ENCODE results near the gene MBNL2. TPM values are rescaled to one million over a fixed set of nuclear protein-coding genes. Genes with fewer than 3 reads are reported as not detected.

The MBNL2 gene
- total RNA-seq, 2 donors from 2014 or later, result 47.5 to 50.8 TPM

- WGBS, 2 donors, result 82 to 97% methylated on average over 3 of the region's 3 CpGs
- Histone ChIP-seq H3K4me1 (peaks cover 20% of the 10 kb centered on the region), H3K36me3 (replicated peaks in 1 of 2; ENCODE audit: insufficient read depth in 1 of 2, low read depth in 2 of 2) (peaks cover 0 to 2% of the 10 kb centered on the region in 2 donors), H3K9me3 (no peaks in the 10 kb centered on the region), H3K27me3 (no peaks in the 10 kb centered on the region), H3K4me3 (no peak overlapping the region), H3K27ac (peak overlapping the region in 1 of 4 donors; percentile 16)
- no peak for ATAC-seq
- DNase-seq, result no peak
- TF ChIP-seq CTCF (IDR thresholded peaks at IDR 0.05) (no peak), POLR2A (IDR thresholded peaks at IDR 0.05) (no peak)
- intact Hi-C loops (cut with DNase I), result no loop called here
Observed at GRCh38 chr13:97334690-97335089, 112.6 kb downstream of the MBNL2 start.

- H3K9me3 ChIP-seq, result no peaks in the 10 kb centered on the region
- intact Hi-C loops (cut with DNase I), result no loop called here
- no peaks in the 10 kb centered on the region for H3K27me3 ChIP-seq
- H3K4me1 ChIP-seq, result peaks cover 29% of the 10 kb centered on the region
- no peak for DNase-seq
- TF ChIP-seq POLR2A (IDR thresholded peaks at IDR 0.05) (no peak), CTCF (IDR thresholded peaks at IDR 0.05) (no peak)
- peaks cover 0 to 2% of the 10 kb centered on the region in 2 donors for H3K36me3 ChIP-seq (replicated peaks in 1 of 2; ENCODE audit: insufficient read depth in 1 of 2, low read depth in 2 of 2)
- H3K27ac ChIP-seq, result peak overlapping the region in 1 of 4 donors; percentile 16
- no peak overlapping the region for H3K4me3 ChIP-seq
- no peak for ATAC-seq
- 75 to 77% methylated on average over 6 of the region's 6 CpGs for WGBS, 2 donors
Observed at GRCh38 chr13:97335488-97336134, 113.5 kb downstream of the MBNL2 start.

DNA sequence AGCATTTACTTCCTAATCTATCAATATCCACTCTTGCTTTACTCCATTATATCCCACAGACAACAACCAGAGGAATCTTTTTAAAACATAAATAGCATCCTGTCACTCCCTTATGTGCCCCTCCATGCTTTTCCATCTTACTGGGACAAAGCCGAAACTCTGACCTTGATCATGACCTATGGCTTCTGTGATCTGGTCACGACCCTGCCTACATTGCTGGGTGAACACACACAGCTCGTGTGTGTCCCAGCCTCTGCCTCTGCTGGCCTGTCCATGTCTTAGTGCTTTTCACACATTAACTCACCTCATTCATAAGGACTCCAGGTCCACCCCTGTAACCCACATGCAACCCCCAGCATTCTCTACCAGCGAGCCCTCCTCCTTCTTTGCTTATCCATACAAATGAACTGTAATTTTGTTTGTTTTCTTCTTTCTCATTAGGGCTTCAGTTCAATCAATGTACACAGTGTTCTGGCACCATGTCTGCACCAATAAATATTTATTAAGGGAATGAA, 115.9 kb downstream of the MBNL2 start:
- ATAC-seq (no peak), DNase-seq (no peak)
- 79 to 80% methylated on average over 4 of the region's 4 CpGs for WGBS, 2 donors
- TF ChIP-seq CTCF (IDR thresholded peaks at IDR 0.05) (no peak), POLR2A (IDR thresholded peaks at IDR 0.05) (no peak)
- Histone ChIP-seq H3K36me3 (replicated peaks in 1 of 2; ENCODE audit: insufficient read depth in 1 of 2, low read depth in 2 of 2) (peaks cover 0 to 2% of the 10 kb centered on the region in 2 donors), H3K27me3 (no peaks in the 10 kb centered on the region), H3K4me1 (peaks cover 34% of the 10 kb centered on the region), H3K9me3 (no peaks in the 10 kb centered on the region), H3K27ac (peak overlapping the region in 1 of 4 donors; percentile 41), H3K4me3 (no peak overlapping the region)
- intact Hi-C loops (cut with DNase I), result no loop called here

- 86 to 89% methylated on average over 16 of the region's 16 CpGs for WGBS, 2 donors
- DNase-seq (no peak), ATAC-seq (no peak)
- Histone ChIP-seq H3K4me3 (no peak overlapping the region), H3K4me1 (peaks cover 37% of the 10 kb centered on the region), H3K27ac (peak overlapping the region in 1 of 4 donors; percentile 41), H3K27me3 (no peaks in the 10 kb centered on the region), H3K36me3 (replicated peaks in 1 of 2; ENCODE audit: insufficient read depth in 1 of 2, low read depth in 2 of 2) (peaks cover 0 to 2% of the 10 kb centered on the region in 2 donors), H3K9me3 (no peaks in the 10 kb centered on the region)
- TF ChIP-seq CTCF (IDR thresholded peaks at IDR 0.05), result no peak
- no peak for TF ChIP-seq POLR2A (IDR thresholded peaks at IDR 0.05)
- intact Hi-C loops (cut with DNase I), result no loop called here
Observed at GRCh38 chr13:97338571-97338970, 116.4 kb downstream of the MBNL2 start.
